ENCODE measurements around the gene ZNHIT1.

- TF ChIP-seq CTCF (IDR thresholded peaks at IDR 0.05) (no peak), POLR2A (IDR thresholded peaks at IDR 0.05) (no peak)
Observed at GRCh38 chr7:101234636-101235035, 16.7 kb downstream of the ZNHIT1 start.
